ENCODE measurements around the gene ARHGAP23.

ARHGAP23 gene

DNA sequence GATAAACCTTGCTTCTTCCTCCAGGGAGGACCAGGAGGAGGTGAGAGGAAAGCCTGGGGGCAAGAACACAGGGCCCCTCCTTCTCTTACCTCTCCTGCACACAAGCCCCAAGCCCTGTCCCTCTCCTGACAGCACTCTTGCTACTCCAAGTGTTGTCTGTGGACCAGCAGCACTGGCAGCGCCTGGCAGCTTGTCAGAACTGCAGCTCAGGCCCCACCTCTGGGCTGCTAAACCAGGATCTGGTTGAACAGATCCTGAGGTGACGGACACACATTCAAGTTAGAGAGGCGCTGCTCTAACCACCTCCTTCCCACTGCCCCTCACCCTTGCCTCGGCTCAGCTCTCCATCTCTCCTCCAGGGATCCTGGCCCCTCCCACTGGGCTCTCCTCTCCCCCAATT, 121.0 kb downstream of the ARHGAP23 start:
- Histone ChIP-seq H3K27ac (ENCODE audit: low read length) (no peak overlapping the region), H3K4me1 (ENCODE audit: insufficient read depth, low read length) (no peaks in the 10 kb centered on the region), H3K36me3 (ENCODE audit: insufficient read depth, low read length) (no peaks in the 10 kb centered on the region), H3K79me2 (ENCODE audit: insufficient read depth, low read length) (no peaks in the 10 kb centered on the region), H3K4me3 (ENCODE audit: low read depth in 1 of 2, low read length in 2 of 2) (no peak overlapping the region), H3K27me3 (ENCODE audit: insufficient read depth, low read length, poor library complexity) (no peaks in the 10 kb centered on the region), H2AFZ (ENCODE audit: low read depth, low read length) (no peak overlapping the region), H3K9ac (ENCODE audit: low read depth, low read length) (no peak overlapping the region), H3K4me2 (ENCODE audit: insufficient read depth, low read length) (no peak overlapping the region), H4K20me1 (ENCODE audit: insufficient read depth, low read length) (no peaks in the 10 kb centered on the region), H3K9me3 (ENCODE audit: insufficient read depth, low read length, severe bottlenecking) (no peaks in the 10 kb centered on the region)
- no peak for TF ChIP-seq EZH2 (IDR thresholded peaks at IDR 0.05; ENCODE audit: borderline replicate concordance, low read depth, low read length, severe bottlenecking)
- TF ChIP-seq, protein P1, sequence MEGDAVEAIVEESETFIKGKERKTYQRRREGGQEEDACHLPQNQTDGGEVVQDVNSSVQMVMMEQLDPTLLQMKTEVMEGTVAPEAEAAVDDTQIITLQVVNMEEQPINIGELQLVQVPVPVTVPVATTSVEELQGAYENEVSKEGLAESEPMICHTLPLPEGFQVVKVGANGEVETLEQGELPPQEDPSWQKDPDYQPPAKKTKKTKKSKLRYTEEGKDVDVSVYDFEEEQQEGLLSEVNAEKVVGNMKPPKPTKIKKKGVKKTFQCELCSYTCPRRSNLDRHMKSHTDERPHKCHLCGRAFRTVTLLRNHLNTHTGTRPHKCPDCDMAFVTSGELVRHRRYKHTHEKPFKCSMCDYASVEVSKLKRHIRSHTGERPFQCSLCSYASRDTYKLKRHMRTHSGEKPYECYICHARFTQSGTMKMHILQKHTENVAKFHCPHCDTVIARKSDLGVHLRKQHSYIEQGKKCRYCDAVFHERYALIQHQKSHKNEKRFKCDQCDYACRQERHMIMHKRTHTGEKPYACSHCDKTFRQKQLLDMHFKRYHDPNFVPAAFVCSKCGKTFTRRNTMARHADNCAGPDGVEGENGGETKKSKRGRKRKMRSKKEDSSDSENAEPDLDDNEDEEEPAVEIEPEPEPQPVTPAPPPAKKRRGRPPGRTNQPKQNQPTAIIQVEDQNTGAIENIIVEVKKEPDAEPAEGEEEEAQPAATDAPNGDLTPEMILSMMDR (IDR thresholded peaks at IDR 0.05; ENCODE audit: borderline replicate concordance, extremely low read depth, low read length, poor library complexity, severe bottlenecking): no peak
- no peak for ATAC-seq (ENCODE audit: insufficient read depth, low read depth)
- DNase-seq: no peak

DNA sequence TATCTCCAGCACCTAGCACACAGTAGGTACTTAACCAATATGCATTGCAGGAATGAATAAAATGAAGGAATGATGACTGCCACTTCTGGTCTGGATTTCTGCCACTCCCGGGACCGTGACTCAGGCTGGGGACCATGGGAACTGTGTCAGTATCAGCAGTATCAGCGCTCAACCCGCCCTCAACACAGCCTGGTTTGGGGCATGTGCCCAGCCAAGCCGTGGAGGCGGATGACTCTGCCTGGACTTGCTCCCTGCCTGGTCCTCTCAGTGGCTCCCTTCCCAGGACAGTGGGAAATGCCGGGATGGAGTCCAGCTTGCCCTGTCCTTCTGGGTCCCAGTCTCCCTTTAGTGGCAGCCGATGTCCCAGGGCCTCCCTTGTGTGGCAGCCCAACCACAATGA, 122.4 kb downstream of the ARHGAP23 start:
- Histone ChIP-seq H3K4me1 (ENCODE audit: insufficient read depth, low read length) (no peaks in the 10 kb centered on the region), H3K9ac (ENCODE audit: low read depth, low read length) (no peak overlapping the region), H4K20me1 (ENCODE audit: insufficient read depth, low read length) (no peaks in the 10 kb centered on the region), H2AFZ (ENCODE audit: low read depth, low read length) (no peak overlapping the region), H3K36me3 (ENCODE audit: insufficient read depth, low read length) (no peaks in the 10 kb centered on the region), H3K27me3 (ENCODE audit: insufficient read depth, low read length, poor library complexity) (no peaks in the 10 kb centered on the region), H3K4me3 (ENCODE audit: low read depth in 1 of 2, low read length in 2 of 2) (no peak overlapping the region), H3K79me2 (ENCODE audit: insufficient read depth, low read length) (no peaks in the 10 kb centered on the region), H3K4me2 (ENCODE audit: insufficient read depth, low read length) (no peak overlapping the region), H3K9me3 (ENCODE audit: insufficient read depth, low read length, severe bottlenecking) (no peaks in the 10 kb centered on the region), H3K27ac (ENCODE audit: low read length) (no peak overlapping the region)
- TF ChIP-seq EZH2 (IDR thresholded peaks at IDR 0.05; ENCODE audit: borderline replicate concordance, low read depth, low read length, severe bottlenecking): no peak
- TF ChIP-seq, protein P1 (IDR thresholded peaks at IDR 0.05; ENCODE audit: borderline replicate concordance, extremely low read depth, low read length, poor library complexity, severe bottlenecking): no peak
- no peak for DNase-seq
- no peak for ATAC-seq (ENCODE audit: insufficient read depth, low read depth)

DNA sequence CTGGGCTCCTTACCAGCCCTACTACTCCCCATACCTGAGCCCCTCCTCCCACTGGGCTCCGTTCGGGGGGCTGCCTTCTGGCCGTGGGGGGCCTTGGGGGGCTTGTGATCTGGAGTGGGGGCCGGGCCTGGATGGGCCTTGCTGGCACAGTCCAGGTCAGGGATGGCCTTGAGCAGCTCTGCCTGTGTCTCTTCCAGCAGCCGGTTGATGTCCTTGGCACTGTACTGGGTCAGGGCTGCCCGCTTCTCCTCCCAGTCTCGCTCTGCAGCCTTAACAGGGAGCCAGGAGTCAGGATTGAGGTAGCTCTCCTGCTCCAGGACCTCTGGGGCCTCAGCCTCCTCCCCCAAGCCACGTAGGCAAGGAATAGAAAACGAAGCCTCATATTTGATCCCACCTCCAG, 122.9 kb downstream of the ARHGAP23 start:
- Histone ChIP-seq H3K9me3 (ENCODE audit: insufficient read depth, low read length, severe bottlenecking) (no peaks in the 10 kb centered on the region), H3K4me1 (ENCODE audit: insufficient read depth, low read length) (no peaks in the 10 kb centered on the region), H3K9ac (ENCODE audit: low read depth, low read length) (no peak overlapping the region), H2AFZ (ENCODE audit: low read depth, low read length) (no peak overlapping the region), H3K27me3 (ENCODE audit: insufficient read depth, low read length, poor library complexity) (no peaks in the 10 kb centered on the region), H4K20me1 (ENCODE audit: insufficient read depth, low read length) (no peaks in the 10 kb centered on the region), H3K36me3 (ENCODE audit: insufficient read depth, low read length) (no peaks in the 10 kb centered on the region), H3K79me2 (ENCODE audit: insufficient read depth, low read length) (no peaks in the 10 kb centered on the region), H3K4me2 (ENCODE audit: insufficient read depth, low read length) (no peak overlapping the region), H3K27ac (ENCODE audit: low read length) (no peak overlapping the region), H3K4me3 (ENCODE audit: low read depth in 1 of 2, low read length in 2 of 2) (no peak overlapping the region)
- TF ChIP-seq, protein P1 (IDR thresholded peaks at IDR 0.05; ENCODE audit: borderline replicate concordance, extremely low read depth, low read length, poor library complexity, severe bottlenecking): no peak
- no peak for TF ChIP-seq EZH2 (IDR thresholded peaks at IDR 0.05; ENCODE audit: borderline replicate concordance, low read depth, low read length, severe bottlenecking)
- DNase-seq (no peak), ATAC-seq (ENCODE audit: insufficient read depth, low read depth) (no peak)

DNA sequence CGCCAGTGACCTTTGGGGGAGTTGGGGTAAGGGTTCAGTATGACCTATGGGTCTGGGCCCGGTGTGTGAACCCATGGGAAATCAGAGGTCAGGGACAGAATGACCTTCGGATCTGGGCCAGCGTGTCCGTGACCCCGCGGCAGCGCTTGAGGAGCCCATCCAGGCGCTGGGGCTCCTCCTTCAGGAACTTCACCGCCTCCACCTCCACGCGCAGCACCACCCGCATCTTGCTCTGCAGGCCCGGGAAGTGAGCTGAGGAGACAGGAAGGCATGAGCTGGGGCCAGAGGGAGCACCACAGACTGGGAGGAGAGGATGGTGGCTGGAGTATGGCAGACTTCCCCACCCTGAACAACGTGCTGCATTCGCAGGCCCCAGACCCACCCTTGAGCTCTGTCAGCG, 124.1 kb downstream of the ARHGAP23 start:
- no peak overlapping the region for H3K9ac ChIP-seq (ENCODE audit: low read depth, low read length)
- no peak overlapping the region for H2AFZ ChIP-seq (ENCODE audit: low read depth, low read length)
- no peaks in the 10 kb centered on the region for H4K20me1 ChIP-seq (ENCODE audit: insufficient read depth, low read length)

More for the DNA sequence above, 124.1 kb downstream of the ARHGAP23 start:
- Histone ChIP-seq H3K4me1 (ENCODE audit: insufficient read depth, low read length) (peaks cover 3% of the 10 kb centered on the region), H3K36me3 (ENCODE audit: insufficient read depth, low read length) (no peaks in the 10 kb centered on the region), H3K27me3 (ENCODE audit: insufficient read depth, low read length, poor library complexity) (no peaks in the 10 kb centered on the region), H3K27ac (ENCODE audit: low read length) (no peak overlapping the region), H3K4me3 (ENCODE audit: low read depth in 1 of 2, low read length in 2 of 2) (no peak overlapping the region), H3K79me2 (ENCODE audit: insufficient read depth, low read length) (no peaks in the 10 kb centered on the region), H3K9me3 (ENCODE audit: insufficient read depth, low read length, severe bottlenecking) (no peaks in the 10 kb centered on the region), H3K4me2 (ENCODE audit: insufficient read depth, low read length) (no peak overlapping the region)
- TF ChIP-seq EZH2 (IDR thresholded peaks at IDR 0.05; ENCODE audit: borderline replicate concordance, low read depth, low read length, severe bottlenecking): no peak
- TF ChIP-seq, protein P1 (IDR thresholded peaks at IDR 0.05; ENCODE audit: borderline replicate concordance, extremely low read depth, low read length, poor library complexity, severe bottlenecking): no peak
- DNase-seq (no peak), ATAC-seq (ENCODE audit: insufficient read depth, low read depth) (no peak)

Data from DND-41 (cell line).